Right lobe of liver (tissue), 6 donors: ENCODE measurements around the gene MOCS2. TPM values are rescaled to one million over a fixed set of nuclear protein-coding genes. Genes with fewer than 3 reads are reported as not detected.

ENCODE experiments used
- ATAC-seq, 4 donors: fragments of 200-7000 bp; cut with Tn5 transposase; one replicate each; pipeline ENCODE4 v1.9.1; 2020; ENCODE audit warnings: mild to moderate bottlenecking in 4 of 4, moderate library complexity in 4 of 4
- DNase-seq, 3 donors: peaks; one replicate each; pipeline ENCODE4 v3.0.0-alpha.2; 2020
- H3K27ac ChIP-seq, 3 donors: fragments of 200-600 bp; one replicate each; pipeline ENCODE4 v1.8.0; 2022
- H3K27me3 ChIP-seq, 2 donors: fragments of 200-600 bp; one replicate each; pipeline ENCODE4 v1.8.0; 2022
- H3K36me3 ChIP-seq, 4 donors: fragments of 200-600 bp; sonication (generic) in 1 of 4; one replicate each; pipeline versions ENCODE4 v1.5.1 to v1.8.0; 2017 to 2022; ENCODE audit warnings: control low read depth in 1 of 4
- H3K4me1 ChIP-seq, 4 donors: fragments of 200-600 bp; sonication (generic) in 1 of 4; one replicate each; pipeline versions ENCODE4 v1.5.1 to v1.8.0; 2017 to 2022; ENCODE audit warnings: control low read depth in 1 of 4
- H3K4me3 ChIP-seq, 3 donors: fragments of 200-600 bp; one replicate each; pipeline ENCODE4 v1.8.0; 2022
- H3K9me3 ChIP-seq, 4 donors: fragments of 200-600 bp; sonication (generic) in 1 of 4; one replicate each; pipeline versions ENCODE4 v1.5.1 to v1.8.0; 2017 to 2022; ENCODE audit warnings: control low read depth in 1 of 4
- POLR2A ChIP-seq: fragments of 450-650 bp; IDR thresholded peaks from one replicate; pipeline ENCODE4 v1.6.1; 2017; ENCODE audit warnings: antibody characterized with exemption, mild to moderate bottlenecking
- WGBS: methylation state at CpG from one replicate; pipeline ENCODE4 v1.1.6; 2018; ENCODE audit warnings: low coverage, low lambda C conversion rate; ENCODE audit not compliant: insufficient coverage; ENCODE audit errors: missing lambda C conversion rate; 5-methylcytosine and 5-hydroxymethylcytosine counted together
- intact Hi-C, 2 donors: fragments of 100-400 bp; cut with DNase I; formaldehyde crosslinking; loops; one replicate each; pipeline versions ENCODE4 v1.11.2 to v1.14.1; 2022
- total RNA-seq, 6 experiments: library from RNA; depleted of rRNA in 2 of 6; stranded (reverse); fragments of >200 nt in 2 of 6; fragmentation: NEBNext Ultra II Directional in 3 of 6; extraction: Animal tissue kit (Norgen Biotek cat#: 25700) in 3 of 6; gene quantifications; one replicate each; pipeline versions ENCODE4 v1.1.0 to v1.2.4, GENCODE V29; 2016 to 2023
- TF ChIP-seq, protein P1 (sequence below), 4 donors: fragments of 200-600 bp in 3 of 4; fragments of 450-650 bp in 1 of 4; IDR thresholded peaks; one replicate each; pipeline versions ENCODE4 v1.5.1 to v1.8.0; 2016 to 2022; ENCODE audit warnings: antibody characterized with exemption in 4 of 4, mild to moderate bottlenecking in 2 of 4
- donor health status: DM: no; HTN: yes; CAD: no.
- donor health status: DM: no; HTN: no; CAD: no.
- donor health status: DM: no; HTN: no; CAD: no.
- donor health status: DM: no; HTN: yes; CAD: no.
- donor health status: DM: no; HTN: yes; CAD: no.

Gene MOCS2
- total RNA-seq, 6 experiments from 2014 or later: 34.8 to 65.0 (median 44.6) TPM

DNA sequence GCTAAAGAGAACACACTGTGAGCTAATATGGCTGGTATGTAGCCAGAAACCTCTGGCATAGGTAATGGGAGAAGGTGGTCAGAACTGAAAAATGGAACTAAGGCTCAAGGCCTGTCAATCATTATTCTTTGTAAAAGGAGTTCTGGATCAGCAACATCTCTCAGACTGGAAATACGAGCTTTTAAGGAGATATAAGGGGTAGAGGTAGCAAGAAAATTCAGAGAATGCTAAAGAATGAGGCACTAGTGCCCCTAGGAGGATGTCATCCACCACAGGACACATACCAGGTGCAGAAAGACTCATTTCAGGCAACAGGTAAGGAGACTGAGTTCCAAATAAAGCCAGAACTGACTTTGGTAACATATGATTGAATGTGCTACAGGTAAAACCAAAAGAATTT is 18.9 kb upstream of the MOCS2 start:
- 50% methylated on average over 1 of the region's 1 CpG for WGBS
- Histone ChIP-seq H3K4me3 (no peak overlapping the region), H3K27ac (no peak overlapping the region), H3K9me3 (no peaks in the 10 kb centered on the region), H3K4me1 (no peaks in the 10 kb centered on the region), H3K27me3 (no peaks in the 10 kb centered on the region), H3K36me3 (no peaks in the 10 kb centered on the region)
- intact Hi-C loops: no loop called here
- no peak for DNase-seq
- ATAC-seq: no peak
- TF ChIP-seq POLR2A: no peak
- TF ChIP-seq, protein P1, sequence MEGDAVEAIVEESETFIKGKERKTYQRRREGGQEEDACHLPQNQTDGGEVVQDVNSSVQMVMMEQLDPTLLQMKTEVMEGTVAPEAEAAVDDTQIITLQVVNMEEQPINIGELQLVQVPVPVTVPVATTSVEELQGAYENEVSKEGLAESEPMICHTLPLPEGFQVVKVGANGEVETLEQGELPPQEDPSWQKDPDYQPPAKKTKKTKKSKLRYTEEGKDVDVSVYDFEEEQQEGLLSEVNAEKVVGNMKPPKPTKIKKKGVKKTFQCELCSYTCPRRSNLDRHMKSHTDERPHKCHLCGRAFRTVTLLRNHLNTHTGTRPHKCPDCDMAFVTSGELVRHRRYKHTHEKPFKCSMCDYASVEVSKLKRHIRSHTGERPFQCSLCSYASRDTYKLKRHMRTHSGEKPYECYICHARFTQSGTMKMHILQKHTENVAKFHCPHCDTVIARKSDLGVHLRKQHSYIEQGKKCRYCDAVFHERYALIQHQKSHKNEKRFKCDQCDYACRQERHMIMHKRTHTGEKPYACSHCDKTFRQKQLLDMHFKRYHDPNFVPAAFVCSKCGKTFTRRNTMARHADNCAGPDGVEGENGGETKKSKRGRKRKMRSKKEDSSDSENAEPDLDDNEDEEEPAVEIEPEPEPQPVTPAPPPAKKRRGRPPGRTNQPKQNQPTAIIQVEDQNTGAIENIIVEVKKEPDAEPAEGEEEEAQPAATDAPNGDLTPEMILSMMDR (IDR thresholded peaks at IDR 0.05): no peak

DNA sequence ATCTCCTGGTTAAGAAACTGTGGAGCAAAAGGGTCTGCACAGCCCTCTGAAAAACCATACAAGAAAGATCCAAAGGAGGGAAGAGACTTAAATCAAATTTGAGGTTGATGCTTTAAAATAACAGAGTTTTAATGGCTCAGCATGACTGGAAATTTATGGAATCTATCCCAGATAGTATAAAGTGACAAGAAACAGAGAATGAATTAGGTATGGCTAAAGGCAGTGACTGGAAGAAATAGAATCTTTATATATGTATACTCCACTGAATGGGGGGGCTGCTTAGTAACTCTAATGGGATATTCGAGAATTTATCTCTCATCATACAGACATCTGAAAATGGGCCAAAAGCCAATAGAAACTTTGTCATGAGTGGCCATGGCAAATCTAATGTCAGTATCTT is 17.6 kb upstream of the MOCS2 start:
- Histone ChIP-seq H3K4me3 (no peak overlapping the region), H3K27ac (no peak overlapping the region), H3K4me1 (no peaks in the 10 kb centered on the region), H3K27me3 (no peaks in the 10 kb centered on the region), H3K9me3 (no peaks in the 10 kb centered on the region), H3K36me3 (no peaks in the 10 kb centered on the region)
- 57% methylated on average over 1 of the region's 1 CpG for WGBS
- intact Hi-C loops: no loop called here
- DNase-seq: no peak
- no peak for TF ChIP-seq POLR2A
- TF ChIP-seq, protein P1 (IDR thresholded peaks at IDR 0.05): no peak
- ATAC-seq: no peak

DNA sequence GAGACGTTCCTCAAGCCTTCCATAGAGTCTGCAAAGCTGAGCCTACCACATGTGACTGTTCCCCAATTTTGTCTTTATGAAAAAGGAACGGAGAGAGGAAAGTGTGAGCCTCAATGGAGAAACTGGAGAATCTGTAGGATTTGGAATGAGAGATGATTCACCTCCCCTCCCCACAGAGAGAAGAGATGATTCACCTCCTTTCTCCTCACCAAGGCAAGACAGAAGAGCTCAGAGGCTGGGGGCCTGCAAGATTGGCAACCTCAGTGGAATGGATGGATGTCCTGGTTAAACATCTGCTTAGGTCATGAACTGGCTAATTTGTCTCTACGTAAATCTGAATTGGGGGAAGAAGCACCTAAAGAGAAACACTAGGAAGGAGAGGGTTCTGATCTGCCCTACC is 17.0 kb upstream of the MOCS2 start:
- no peak for ATAC-seq
- no peaks in the 10 kb centered on the region for H3K36me3 ChIP-seq
- DNase-seq: no peak
- H3K4me3 ChIP-seq: no peak overlapping the region
- H3K9me3 ChIP-seq: no peaks in the 10 kb centered on the region
- H3K27me3 ChIP-seq: no peaks in the 10 kb centered on the region
- intact Hi-C loops: no loop called here
- no peaks in the 10 kb centered on the region for H3K4me1 ChIP-seq
- WGBS: 76% methylated on average over 3 of the region's 3 CpGs
- no peak overlapping the region for H3K27ac ChIP-seq
- no peak for TF ChIP-seq POLR2A
- TF ChIP-seq, protein P1 (IDR thresholded peaks at IDR 0.05): no peak

DNA sequence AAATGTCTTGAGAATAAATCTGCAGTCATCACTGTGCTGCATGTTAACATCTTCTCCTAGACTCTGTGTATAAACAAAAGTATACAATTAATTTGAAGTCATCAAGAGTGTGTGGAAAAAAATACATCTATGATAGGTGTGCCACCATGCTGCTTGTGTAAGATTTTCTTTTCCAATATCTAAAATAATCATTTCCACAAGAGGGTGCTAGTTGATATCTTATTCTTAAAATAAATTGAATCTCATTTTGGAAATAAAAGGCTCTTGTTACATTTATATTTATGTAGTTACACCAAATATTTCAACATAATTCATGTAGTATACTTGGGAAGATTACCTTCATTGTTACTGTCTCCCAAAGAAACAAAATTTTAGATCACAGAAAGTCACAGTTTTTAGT is 14.1 kb upstream of the MOCS2 start:
- TF ChIP-seq, protein P1 (IDR thresholded peaks at IDR 0.05): peak in 3 of 4 donors; percentile 21 to 39 (median 33)
- no peak for TF ChIP-seq POLR2A
- Histone ChIP-seq H3K27ac (no peak overlapping the region), H3K9me3 (no peaks in the 10 kb centered on the region), H3K27me3 (no peaks in the 10 kb centered on the region), H3K4me3 (no peak overlapping the region), H3K4me1 (no peaks in the 10 kb centered on the region), H3K36me3 (no peaks in the 10 kb centered on the region)
- intact Hi-C loops: no loop called here
- DNase-seq (no peak), ATAC-seq (peak in 1 of 4 donors; percentile 30)

DNA sequence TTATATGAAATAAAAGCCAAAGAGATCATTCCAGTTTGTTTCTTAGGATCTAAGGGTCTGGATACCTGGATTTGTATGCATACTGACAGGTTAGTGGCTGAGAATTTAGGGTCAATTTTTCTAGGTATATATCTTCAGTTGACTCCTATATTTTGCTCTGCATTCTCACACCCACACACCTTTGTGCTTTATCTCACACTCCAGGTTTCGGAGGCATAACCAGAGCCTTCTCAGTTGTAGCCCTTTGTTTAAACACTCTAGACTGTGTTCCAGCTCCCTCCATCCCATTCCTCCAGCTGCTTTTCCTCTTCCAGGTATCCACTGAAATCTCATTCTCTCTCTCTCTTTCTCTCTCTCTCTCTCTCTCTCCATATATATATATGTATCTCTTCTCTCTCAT is 10.6 kb upstream of the MOCS2 start:
- H3K4me1 ChIP-seq: no peaks in the 10 kb centered on the region
- no peaks in the 10 kb centered on the region for H3K27me3 ChIP-seq
- ATAC-seq: no peak
- no peak overlapping the region for H3K4me3 ChIP-seq
- no peak for DNase-seq
- intact Hi-C loops: no loop called here
- H3K36me3 ChIP-seq: no peaks in the 10 kb centered on the region
- TF ChIP-seq, protein P1 (IDR thresholded peaks at IDR 0.05): no peak
- TF ChIP-seq POLR2A: no peak
- H3K9me3 ChIP-seq: no peaks in the 10 kb centered on the region
- H3K27ac ChIP-seq: no peak overlapping the region
- 100% methylated on average over 1 of the region's 1 CpG for WGBS
